ENCODE measurements around the gene SLC38A5.
A peak's percentile ranks its signal among the peaks of the same experiment; 100 is the strongest.

Gene SLC38A5

DNA sequence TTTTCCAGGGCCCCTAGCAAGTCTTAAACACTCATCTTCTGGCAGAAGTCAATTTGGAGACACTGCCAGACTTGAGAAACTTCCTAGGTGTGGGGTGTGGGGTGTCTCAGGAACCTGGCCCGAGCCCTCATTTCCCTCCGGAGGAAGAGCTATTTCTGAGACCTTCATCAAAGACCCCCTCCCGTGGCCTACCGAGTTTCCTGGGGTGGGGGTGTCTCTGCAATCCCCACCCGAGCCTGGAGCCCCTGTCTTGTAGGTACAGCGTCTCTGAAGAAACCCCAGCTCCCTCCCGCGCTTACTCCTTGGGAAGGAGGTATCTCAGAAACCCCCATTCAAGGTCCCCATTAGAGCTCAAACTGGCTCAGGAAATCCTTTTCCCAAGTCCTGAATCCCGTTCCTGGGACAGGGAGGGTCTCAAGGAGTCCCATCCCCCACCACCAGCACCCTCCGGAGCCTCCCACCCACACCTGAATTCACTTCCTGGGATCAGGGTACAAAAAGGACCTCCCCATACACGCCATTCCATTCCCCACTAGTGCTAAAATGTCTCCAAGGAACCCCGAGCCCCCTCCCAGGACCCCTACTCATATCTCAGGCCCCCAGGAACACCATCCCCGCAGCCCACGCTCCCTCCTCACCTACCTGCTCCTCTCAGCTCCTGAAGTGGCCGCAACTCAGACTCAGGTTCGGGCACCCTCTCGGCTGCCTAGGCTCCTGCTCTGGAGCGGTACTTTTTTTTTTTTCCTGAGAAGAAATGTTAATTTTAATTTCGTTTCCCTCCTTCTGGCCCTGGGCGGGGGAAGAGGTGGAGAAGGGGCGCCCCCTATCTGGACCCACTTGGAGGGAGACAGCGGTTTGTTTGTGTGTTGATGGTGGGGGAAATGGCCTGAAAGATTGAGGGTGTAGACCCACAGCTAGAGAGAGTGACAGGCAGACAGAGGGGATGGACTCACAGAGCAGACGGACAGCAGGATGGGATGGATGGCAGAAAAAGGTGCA is 1.1 kb downstream of the SLC38A5 start:
- H3K4me3 ChIP-seq (replicated peaks; ENCODE audit: low read depth, low read length): peak overlapping the region; percentile 75
- DNase-seq (ENCODE audit: extremely low read depth, insufficient read length): peak; percentile 25
- no peaks in the 10 kb centered on the region for H3K27me3 ChIP-seq (replicated peaks; ENCODE audit: control insufficient read depth, insufficient read depth, low read length)
- TF ChIP-seq, protein P1, sequence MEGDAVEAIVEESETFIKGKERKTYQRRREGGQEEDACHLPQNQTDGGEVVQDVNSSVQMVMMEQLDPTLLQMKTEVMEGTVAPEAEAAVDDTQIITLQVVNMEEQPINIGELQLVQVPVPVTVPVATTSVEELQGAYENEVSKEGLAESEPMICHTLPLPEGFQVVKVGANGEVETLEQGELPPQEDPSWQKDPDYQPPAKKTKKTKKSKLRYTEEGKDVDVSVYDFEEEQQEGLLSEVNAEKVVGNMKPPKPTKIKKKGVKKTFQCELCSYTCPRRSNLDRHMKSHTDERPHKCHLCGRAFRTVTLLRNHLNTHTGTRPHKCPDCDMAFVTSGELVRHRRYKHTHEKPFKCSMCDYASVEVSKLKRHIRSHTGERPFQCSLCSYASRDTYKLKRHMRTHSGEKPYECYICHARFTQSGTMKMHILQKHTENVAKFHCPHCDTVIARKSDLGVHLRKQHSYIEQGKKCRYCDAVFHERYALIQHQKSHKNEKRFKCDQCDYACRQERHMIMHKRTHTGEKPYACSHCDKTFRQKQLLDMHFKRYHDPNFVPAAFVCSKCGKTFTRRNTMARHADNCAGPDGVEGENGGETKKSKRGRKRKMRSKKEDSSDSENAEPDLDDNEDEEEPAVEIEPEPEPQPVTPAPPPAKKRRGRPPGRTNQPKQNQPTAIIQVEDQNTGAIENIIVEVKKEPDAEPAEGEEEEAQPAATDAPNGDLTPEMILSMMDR (IDR thresholded peaks at IDR 0.05; ENCODE audit: insufficient read depth, low read length, poor library complexity, severe bottlenecking): peak; percentile 50
- peaks cover 2% of the 10 kb centered on the region; the same call in 1 of the 2 replicates for H3K36me3 ChIP-seq (ENCODE audit: control insufficient read depth, insufficient read depth, low read length)

DNA sequence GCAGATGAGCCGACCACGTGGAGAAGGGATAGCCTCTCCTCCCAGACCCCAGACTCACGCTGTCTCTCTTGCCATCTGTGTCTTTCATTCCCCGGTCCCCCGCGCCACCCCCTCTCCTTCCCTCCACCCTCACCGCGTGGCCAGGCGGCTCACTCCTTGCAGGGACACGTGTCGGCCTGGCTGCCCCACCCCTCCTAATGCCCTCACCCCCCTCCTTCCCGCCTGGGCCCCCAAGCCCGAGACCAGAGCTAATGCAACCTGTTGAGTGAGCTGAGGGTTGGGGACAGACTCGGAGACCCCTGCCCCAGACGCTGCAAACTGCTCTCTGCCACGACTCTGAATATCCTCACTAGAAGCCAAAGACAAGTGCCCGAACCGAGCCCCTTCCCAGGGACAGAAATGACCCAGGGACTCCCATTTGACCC is 1.8 kb downstream of the SLC38A5 start:
- Histone ChIP-seq H3K36me3 (ENCODE audit: control insufficient read depth, insufficient read depth, low read length) (peaks cover 2% of the 10 kb centered on the region; the same call in 1 of the 2 replicates), H3K4me3 (replicated peaks; ENCODE audit: low read depth, low read length) (peak overlapping the region; percentile 75), H3K27me3 (replicated peaks; ENCODE audit: control insufficient read depth, insufficient read depth, low read length) (no peaks in the 10 kb centered on the region)
- TF ChIP-seq, protein P1 (IDR thresholded peaks at IDR 0.05; ENCODE audit: insufficient read depth, low read length, poor library complexity, severe bottlenecking): no peak
- DNase-seq (ENCODE audit: extremely low read depth, insufficient read length): peak; percentile 56

DNA sequence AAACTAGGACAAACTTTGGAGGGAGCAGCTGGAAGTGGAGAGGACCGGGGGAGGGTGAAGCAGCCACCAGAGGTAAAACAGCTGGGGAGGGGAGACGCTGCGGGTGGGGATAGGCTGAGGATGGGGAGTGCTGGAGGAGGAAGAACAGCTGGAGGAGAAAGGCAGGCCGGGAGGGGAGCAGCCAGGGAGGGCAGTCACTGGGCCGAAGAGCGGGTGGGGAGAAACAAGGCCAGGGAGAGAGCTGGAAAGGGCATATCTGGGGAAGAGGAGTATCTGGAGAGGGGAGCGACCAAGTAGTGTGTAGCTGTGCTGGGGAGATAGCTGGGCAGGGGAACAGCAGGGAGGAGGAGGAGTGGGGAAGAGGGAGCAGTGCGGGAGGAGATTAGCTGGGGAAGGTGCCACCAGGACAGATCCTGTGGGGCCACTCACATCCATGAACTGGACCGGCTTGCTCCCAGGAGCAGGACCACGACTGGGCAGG is 2.7 kb downstream of the SLC38A5 start:
- TF ChIP-seq, protein P1 (IDR thresholded peaks at IDR 0.05; ENCODE audit: insufficient read depth, low read length, poor library complexity, severe bottlenecking): no peak
- DNase-seq (ENCODE audit: extremely low read depth, insufficient read length): no peak
- Histone ChIP-seq H3K27me3 (replicated peaks; ENCODE audit: control insufficient read depth, insufficient read depth, low read length) (no peaks in the 10 kb centered on the region), H3K4me3 (replicated peaks; ENCODE audit: low read depth, low read length) (peak overlapping the region; percentile 75), H3K36me3 (ENCODE audit: control insufficient read depth, insufficient read depth, low read length) (peaks cover 2% of the 10 kb centered on the region)

DNA sequence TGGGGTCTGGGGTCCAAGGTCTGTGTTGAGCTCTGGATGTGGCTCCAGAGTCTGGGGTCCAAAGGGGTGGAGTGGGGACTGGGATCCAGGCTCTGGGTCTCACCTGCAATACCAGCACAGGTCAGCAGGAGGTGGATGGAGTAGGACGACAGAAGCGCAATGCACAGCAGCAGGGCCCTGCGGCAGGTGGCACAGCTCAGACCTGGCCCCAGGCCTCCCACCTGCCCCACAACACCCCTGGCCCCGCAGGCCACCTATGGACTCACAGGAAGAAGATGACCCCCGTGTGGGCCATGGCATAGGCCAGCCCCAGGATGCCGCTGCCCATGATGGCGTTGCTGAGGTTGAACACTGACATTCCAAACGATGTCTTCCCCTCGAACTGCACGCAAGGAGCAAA is 3.4 kb downstream of the SLC38A5 start:
- H3K27me3 ChIP-seq (replicated peaks; ENCODE audit: control insufficient read depth, insufficient read depth, low read length): no peaks in the 10 kb centered on the region
- peaks cover 2% of the 10 kb centered on the region for H3K36me3 ChIP-seq (ENCODE audit: control insufficient read depth, insufficient read depth, low read length)
- TF ChIP-seq, protein P1 (IDR thresholded peaks at IDR 0.05; ENCODE audit: insufficient read depth, low read length, poor library complexity, severe bottlenecking): peak; percentile 35
- no peak overlapping the region; the same call in 1 of the 2 replicates for H3K4me3 ChIP-seq (replicated peaks; ENCODE audit: low read depth, low read length)
- DNase-seq (ENCODE audit: extremely low read depth, insufficient read length): no peak

DNA sequence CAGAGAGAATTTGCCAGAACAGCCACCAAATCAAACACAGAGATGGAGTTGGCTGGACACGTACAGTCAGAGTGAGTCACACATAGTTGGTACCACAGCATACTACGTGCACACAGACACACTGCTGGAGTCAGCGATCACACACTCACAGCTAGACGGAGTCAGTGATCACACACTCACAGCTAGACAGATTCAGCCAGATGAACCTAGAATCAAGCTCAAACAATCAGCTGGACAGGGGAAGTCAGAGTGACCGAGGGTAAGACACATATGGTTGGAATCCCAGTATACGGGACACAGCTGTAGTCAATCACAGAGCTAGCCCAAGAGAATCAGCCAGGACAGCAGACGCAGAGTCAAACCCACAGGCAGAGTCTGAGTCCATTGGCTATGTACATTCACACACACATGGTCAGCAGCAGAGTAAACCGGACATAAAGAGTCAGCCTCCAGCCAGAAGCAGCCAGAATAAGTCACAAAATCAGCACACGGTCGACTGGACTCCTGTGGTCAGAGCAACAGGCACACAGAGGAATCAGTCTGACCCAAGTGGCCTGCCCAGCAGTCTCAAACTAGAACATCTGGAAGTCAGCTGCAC is 4.6 kb downstream of the SLC38A5 start:
- TF ChIP-seq, protein P1 (IDR thresholded peaks at IDR 0.05; ENCODE audit: insufficient read depth, low read length, poor library complexity, severe bottlenecking): no peak
- peaks cover 2% of the 10 kb centered on the region for H3K36me3 ChIP-seq (ENCODE audit: control insufficient read depth, insufficient read depth, low read length)
- H3K27me3 ChIP-seq (replicated peaks; ENCODE audit: control insufficient read depth, insufficient read depth, low read length): no peaks in the 10 kb centered on the region
- H3K4me3 ChIP-seq (replicated peaks; ENCODE audit: low read depth, low read length): no peak overlapping the region
- no peak for DNase-seq (ENCODE audit: extremely low read depth, insufficient read length)

Data from GM06990 (cell line).